Smooth muscle cell (in vitro differentiated cells): ENCODE data around the gene SRL. TPM values are rescaled to one million over a fixed set of nuclear protein-coding genes. Genes with fewer than 3 reads are reported as not detected.
"Not testable (repeated sequence)": the region's sequence is repeated elsewhere in the genome, so short reads cannot be mapped to it uniquely, and the experiment has no call there.

Source experiments
- DNase-seq: peaks from one replicate; lab custom pipeline; 2025; ENCODE audit not compliant: unreplicated experiment; lab: John Stamatoyannopoulos, UW
- H2AFZ ChIP-seq: fragments of 200-600 bp; sonication (generic); 2 replicates; pipeline ENCODE4 v1.6.0; 2016; ENCODE audit warnings: antibody characterized with exemption, low read depth, mild to moderate bottlenecking
- H3F3A ChIP-seq: fragments of 200-600 bp; sonication (generic); 2 replicates; pipeline ENCODE4 v1.6.0; 2017; ENCODE audit warnings: antibody characterized with exemption, low read depth
- H3K27ac ChIP-seq: fragments of 200-600 bp; sonication (generic); 2 replicates; pipeline ENCODE4 v1.5.1; 2016; ENCODE audit warnings: low read depth, mild to moderate bottlenecking
- H3K27me3 ChIP-seq: fragments of 200-600 bp; sonication (generic); 2 replicates; pipeline ENCODE4 v1.6.1; 2016; ENCODE audit warnings: low read depth, mild to moderate bottlenecking
- H3K36me3 ChIP-seq: fragments of 200-600 bp; sonication (generic); 2 replicates; pipeline ENCODE4 v1.5.1; 2016; ENCODE audit warnings: low read depth
- H3K4me1 ChIP-seq: fragments of 200-600 bp; sonication (generic); 2 replicates; pipeline ENCODE4 v1.5.1; 2016; ENCODE audit warnings: low read depth
- H3K4me2 ChIP-seq: fragments of 200-600 bp; sonication (generic); 2 replicates; pipeline ENCODE4 v1.6.0; 2016; ENCODE audit warnings: mild to moderate bottlenecking
- H3K4me3 ChIP-seq: fragments of 200-600 bp; sonication (generic); 2 replicates; pipeline ENCODE4 v1.5.1; 2016; ENCODE audit warnings: mild to moderate bottlenecking
- H3K79me2 ChIP-seq: fragments of 200-600 bp; sonication (generic); 2 replicates; pipeline ENCODE4 v1.6.0; 2016; ENCODE audit warnings: low read depth, mild to moderate bottlenecking
- H3K9ac ChIP-seq: fragments of 200-600 bp; sonication (generic); 2 replicates; pipeline ENCODE4 v1.6.0; 2016; ENCODE audit warnings: low read depth
- H3K9me3 ChIP-seq: fragments of 200-600 bp; sonication (generic); replicated peaks from 2 replicates; pipeline ENCODE4 v1.5.1; 2016; ENCODE audit warnings: low read depth
- H4K20me1 ChIP-seq: fragments of 200-600 bp; sonication (generic); 2 replicates; pipeline ENCODE4 v1.6.0; 2016; ENCODE audit warnings: low read depth
- WGBS: methylation state at CpG from one replicate; pipeline ENCODE4 v1.1.7; 2016; ENCODE audit warnings: low lambda C conversion rate; 5-methylcytosine and 5-hydroxymethylcytosine counted together
- polyA plus RNA-seq: library from polyadenylated mRNA; unstranded; fragments of >200 nt; fragmentation: Nextera tagmentation; extraction: Ambion mirVana; gene quantifications from 2 replicates; pipeline ENCODE4 v1.2.1, GENCODE V29; 2016
- total RNA-seq: library from RNA; depleted of rRNA; stranded (reverse); fragments of >200 nt; gene quantifications from 2 replicates; pipeline ENCODE4 v1.2.3, GENCODE V29; 2014
- TF ChIP-seq, protein P1 (sequence below): fragments of 200-600 bp; sonication (generic); IDR thresholded peaks from 2 replicates; pipeline ENCODE4 v1.5.1; 2017; ENCODE audit warnings: borderline replicate concordance, mild to moderate bottlenecking, antibody characterized with exemption; ENCODE audit not compliant: insufficient read depth, poor library complexity, severe bottlenecking

SRL gene
- total and polyA plus RNA-seq, 2 experiments from 2014 or later = not detected

- Histone ChIP-seq H3K79me2 (no peaks in the 10 kb centered on the region), H3K4me3 (no peak overlapping the region), H4K20me1 (no peaks in the 10 kb centered on the region), H3K9ac (no peak overlapping the region), H3K4me1 (peaks cover 11% of the 10 kb centered on the region), H3F3A (peaks cover 11% of the 10 kb centered on the region), H3K27ac (no peak overlapping the region), H3K9me3 (no peaks in the 10 kb centered on the region), H3K27me3 (no peaks in the 10 kb centered on the region), H3K36me3 (no peaks in the 10 kb centered on the region), H2AFZ (no peak overlapping the region), H3K4me2 (peak overlapping the region; percentile 17)
- TF ChIP-seq, protein P1, sequence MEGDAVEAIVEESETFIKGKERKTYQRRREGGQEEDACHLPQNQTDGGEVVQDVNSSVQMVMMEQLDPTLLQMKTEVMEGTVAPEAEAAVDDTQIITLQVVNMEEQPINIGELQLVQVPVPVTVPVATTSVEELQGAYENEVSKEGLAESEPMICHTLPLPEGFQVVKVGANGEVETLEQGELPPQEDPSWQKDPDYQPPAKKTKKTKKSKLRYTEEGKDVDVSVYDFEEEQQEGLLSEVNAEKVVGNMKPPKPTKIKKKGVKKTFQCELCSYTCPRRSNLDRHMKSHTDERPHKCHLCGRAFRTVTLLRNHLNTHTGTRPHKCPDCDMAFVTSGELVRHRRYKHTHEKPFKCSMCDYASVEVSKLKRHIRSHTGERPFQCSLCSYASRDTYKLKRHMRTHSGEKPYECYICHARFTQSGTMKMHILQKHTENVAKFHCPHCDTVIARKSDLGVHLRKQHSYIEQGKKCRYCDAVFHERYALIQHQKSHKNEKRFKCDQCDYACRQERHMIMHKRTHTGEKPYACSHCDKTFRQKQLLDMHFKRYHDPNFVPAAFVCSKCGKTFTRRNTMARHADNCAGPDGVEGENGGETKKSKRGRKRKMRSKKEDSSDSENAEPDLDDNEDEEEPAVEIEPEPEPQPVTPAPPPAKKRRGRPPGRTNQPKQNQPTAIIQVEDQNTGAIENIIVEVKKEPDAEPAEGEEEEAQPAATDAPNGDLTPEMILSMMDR = no peak
- no peak for DNase-seq
- WGBS = 39% methylated on average over 7 of the region's 7 CpGs
Measured at GRCh38 chr16:4214215-4214621, 27.7 kb downstream of the SRL start.

GRCh38 chr16:4213737-4214136 lies 28.1 kb downstream of the SRL start:
- Histone ChIP-seq H3K79me2 (no peaks in the 10 kb centered on the region), H3K4me2 (no peak overlapping the region), H3K4me1 (peaks cover 11% of the 10 kb centered on the region), H2AFZ (no peak overlapping the region), H3K27ac (no peak overlapping the region), H3K36me3 (no peaks in the 10 kb centered on the region), H3K27me3 (no peaks in the 10 kb centered on the region), H3K9me3 (no peaks in the 10 kb centered on the region), H3F3A (peaks cover 11% of the 10 kb centered on the region), H3K4me3 (no peak overlapping the region), H3K9ac (no peak overlapping the region), H4K20me1 (no peaks in the 10 kb centered on the region)
- WGBS = 73% methylated on average over 6 of the region's 6 CpGs
- DNase-seq = no peak
- TF ChIP-seq, protein P1 = no peak

DNA sequence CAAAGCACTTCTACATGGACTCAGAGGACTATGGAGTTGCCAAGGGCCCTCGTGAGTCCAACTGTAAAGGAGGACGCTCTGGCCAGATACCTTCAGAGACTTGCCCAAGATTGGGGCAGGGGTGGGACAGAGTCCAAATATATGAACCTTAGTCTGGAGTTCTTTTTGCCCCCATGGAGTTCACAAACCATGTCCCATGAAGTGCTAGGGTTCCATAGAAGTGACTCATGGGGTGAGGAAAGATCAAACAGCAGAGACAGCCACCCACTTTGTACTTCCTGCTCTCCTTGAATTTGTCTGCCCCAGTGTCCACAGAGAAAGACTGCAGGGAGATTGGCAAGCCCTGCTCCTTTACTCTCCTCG lies 29.0 kb downstream of the SRL start:
- TF ChIP-seq, protein P1 = no peak
- 90% methylated on average over 3 of the region's 3 CpGs for WGBS
- H3K9me3 ChIP-seq = no peaks in the 10 kb centered on the region

DNA sequence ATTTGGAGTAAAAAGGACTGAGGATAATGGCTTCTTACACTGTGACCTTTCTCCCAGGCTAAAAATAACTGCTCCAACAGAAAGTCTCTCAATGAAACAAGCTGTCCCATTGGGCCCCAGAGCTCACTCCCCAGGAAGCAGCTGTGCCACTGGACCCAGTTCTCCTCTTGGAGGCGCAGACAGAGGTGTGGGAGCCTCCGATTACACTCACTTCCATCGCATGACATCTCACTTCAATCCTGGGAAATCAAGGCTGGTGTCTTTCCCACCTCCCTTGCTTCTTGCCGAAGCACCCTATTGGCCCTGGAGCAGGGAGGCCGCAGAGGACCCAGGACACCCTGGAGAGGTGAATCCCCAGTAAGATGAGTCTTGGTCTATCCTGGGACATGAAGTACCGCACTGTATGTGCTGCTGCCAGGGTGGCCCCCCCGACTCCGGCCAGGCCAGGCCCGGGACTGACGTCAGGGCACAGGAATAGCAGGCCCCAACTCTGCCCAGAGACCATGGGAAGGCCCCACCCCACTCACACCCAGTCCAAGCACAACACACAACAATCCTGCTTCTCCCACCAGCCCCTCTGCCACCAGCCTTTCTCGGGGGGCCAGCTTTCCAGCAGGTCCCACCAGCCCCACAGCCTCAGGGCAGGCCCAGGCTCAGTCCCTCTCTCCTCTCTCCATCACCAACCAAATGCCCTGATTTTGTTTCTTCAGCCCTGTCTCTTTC lies 29.5 kb downstream of the SRL start:
- no peaks in the 10 kb centered on the region for H3K36me3 ChIP-seq
- H2AFZ ChIP-seq = no peak overlapping the region
- peaks cover 4% of the 10 kb centered on the region for H3K4me1 ChIP-seq
- no peak overlapping the region for H3K9ac ChIP-seq
- H4K20me1 ChIP-seq = no peaks in the 10 kb centered on the region
- peaks cover 11% of the 10 kb centered on the region for H3F3A ChIP-seq
- TF ChIP-seq, protein P1 = no peak
- no peaks in the 10 kb centered on the region for H3K79me2 ChIP-seq
- WGBS = 94% methylated on average over 11 of the region's 11 CpGs
- no peaks in the 10 kb centered on the region for H3K9me3 ChIP-seq
- no peak overlapping the region for H3K4me2 ChIP-seq
- no peak overlapping the region for H3K27ac ChIP-seq
- H3K4me3 ChIP-seq = no peak overlapping the region
- no peaks in the 10 kb centered on the region for H3K27me3 ChIP-seq
- no peak for DNase-seq

More for the DNA sequence above, 29.0 kb downstream of the SRL start:
- H4K20me1 ChIP-seq = no peaks in the 10 kb centered on the region
- no peak for DNase-seq
- no peaks in the 10 kb centered on the region for H3K27me3 ChIP-seq
- no peaks in the 10 kb centered on the region for H3K79me2 ChIP-seq
- H3K27ac ChIP-seq = no peak overlapping the region
- peaks cover 11% of the 10 kb centered on the region for H3F3A ChIP-seq
- H3K9ac ChIP-seq = no peak overlapping the region
- H3K4me3 ChIP-seq = no peak overlapping the region
- H3K4me2 ChIP-seq = no peak overlapping the region
- H3K4me1 ChIP-seq = peaks cover 9% of the 10 kb centered on the region
- H3K36me3 ChIP-seq = no peaks in the 10 kb centered on the region
- no peak overlapping the region for H2AFZ ChIP-seq

- H3K27ac ChIP-seq, DNase-seq: not testable (repeated sequence)
- 93% methylated on average over 22 of the region's 22 CpGs for WGBS
Measured at GRCh38 chr16:4211445-4212210, 30.3 kb downstream of the SRL start.

More at GRCh38 chr16:4211445-4212210, 30.3 kb downstream of the SRL start:
- not testable (repeated sequence) for H3K4me1 ChIP-seq, H3K9me3 ChIP-seq, H3K4me2 ChIP-seq, H4K20me1 ChIP-seq, H3K36me3 ChIP-seq, H3K9ac ChIP-seq, H3K27me3 ChIP-seq, H2AFZ ChIP-seq, H3K4me3 ChIP-seq, H3K79me2 ChIP-seq, H3F3A ChIP-seq
